H1 (cell line): Measurements from ENCODE around the gene ATP13A2. TPM values are rescaled to one million over a fixed set of nuclear protein-coding genes. Genes with fewer than 3 reads are reported as not detected.

ENCODE experiments used
- BACH1 ChIP-seq: IDR thresholded peaks from 2 replicates; pipeline ENCODE4 v1.6.1; 2012; ENCODE audit warnings: low read length, improper control_type of control experiment
- MAFK ChIP-seq: IDR thresholded peaks from 2 replicates; pipeline ENCODE4 v1.6.1; 2012; ENCODE audit warnings: low read depth, mild to moderate bottlenecking, improper control_type of control experiment, low read length
- polyA plus RNA-seq, 7 experiments: library from polyadenylated mRNA; depleted of rRNA in 3 of 7; stranded (reverse) in 5 of 7; unstranded in 2 of 7; fragments of >200 nt in 5 of 7; fragments of 200-250 nt in 2 of 7; gene quantifications; 1 replicate in 5 of 7; 2 replicates in 1 of 7; 4 replicates in 1 of 7; pipeline versions ENCODE4 v1.2.1 to v1.2.3, GENCODE V29; 2011 to 2013; ENCODE audit warnings: missing spikeins in 2 of 7, mixed read lengths in 2 of 7
- total RNA-seq: library from RNA; stranded (reverse); fragmentation: NEBNext Ultra II Directional; extraction: Animal tissue kit (Norgen Biotek cat#: 25700); gene quantifications from 2 replicates; pipeline ENCODE4 v1.2.1, GENCODE V29; 2021
- TF ChIP-seq, protein P1 (sequence below): fragments of 300-600 bp; sonication (generic); IDR thresholded peaks from 2 replicates; pipeline ENCODE4 v1.7.1; 2012; ENCODE audit warnings: low read length, moderate library complexity, mild to moderate bottlenecking, inconsistent platforms; ENCODE audit not compliant: insufficient replicate concordance

ATP13A2 gene
- total and polyA plus RNA-seq, 2 of the 8 experiments (the other 6 are each of a cell fraction or from before 2014, with no cell fraction given): 82.1 to 83.6 TPM

DNA sequence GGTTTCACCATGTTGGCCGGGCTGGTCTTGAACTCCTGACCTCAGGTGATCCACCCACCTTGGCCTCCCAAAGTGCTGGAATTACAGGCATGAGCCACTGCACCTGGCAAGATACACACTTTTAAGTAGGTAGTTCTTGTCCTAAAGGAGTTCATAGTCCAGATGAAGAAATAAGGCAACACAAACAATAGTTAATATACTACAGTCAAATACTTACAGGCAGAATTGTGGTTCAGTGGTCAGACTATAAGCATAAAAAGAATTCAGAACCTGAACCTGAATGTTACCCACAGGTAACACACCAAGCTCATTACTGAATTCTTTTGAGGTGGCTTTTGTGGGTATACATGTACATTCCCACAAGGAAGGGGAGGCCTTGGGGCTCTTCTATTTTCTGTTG is 40.3 kb upstream of the ATP13A2 start (continued):
- TF ChIP-seq, protein P1, sequence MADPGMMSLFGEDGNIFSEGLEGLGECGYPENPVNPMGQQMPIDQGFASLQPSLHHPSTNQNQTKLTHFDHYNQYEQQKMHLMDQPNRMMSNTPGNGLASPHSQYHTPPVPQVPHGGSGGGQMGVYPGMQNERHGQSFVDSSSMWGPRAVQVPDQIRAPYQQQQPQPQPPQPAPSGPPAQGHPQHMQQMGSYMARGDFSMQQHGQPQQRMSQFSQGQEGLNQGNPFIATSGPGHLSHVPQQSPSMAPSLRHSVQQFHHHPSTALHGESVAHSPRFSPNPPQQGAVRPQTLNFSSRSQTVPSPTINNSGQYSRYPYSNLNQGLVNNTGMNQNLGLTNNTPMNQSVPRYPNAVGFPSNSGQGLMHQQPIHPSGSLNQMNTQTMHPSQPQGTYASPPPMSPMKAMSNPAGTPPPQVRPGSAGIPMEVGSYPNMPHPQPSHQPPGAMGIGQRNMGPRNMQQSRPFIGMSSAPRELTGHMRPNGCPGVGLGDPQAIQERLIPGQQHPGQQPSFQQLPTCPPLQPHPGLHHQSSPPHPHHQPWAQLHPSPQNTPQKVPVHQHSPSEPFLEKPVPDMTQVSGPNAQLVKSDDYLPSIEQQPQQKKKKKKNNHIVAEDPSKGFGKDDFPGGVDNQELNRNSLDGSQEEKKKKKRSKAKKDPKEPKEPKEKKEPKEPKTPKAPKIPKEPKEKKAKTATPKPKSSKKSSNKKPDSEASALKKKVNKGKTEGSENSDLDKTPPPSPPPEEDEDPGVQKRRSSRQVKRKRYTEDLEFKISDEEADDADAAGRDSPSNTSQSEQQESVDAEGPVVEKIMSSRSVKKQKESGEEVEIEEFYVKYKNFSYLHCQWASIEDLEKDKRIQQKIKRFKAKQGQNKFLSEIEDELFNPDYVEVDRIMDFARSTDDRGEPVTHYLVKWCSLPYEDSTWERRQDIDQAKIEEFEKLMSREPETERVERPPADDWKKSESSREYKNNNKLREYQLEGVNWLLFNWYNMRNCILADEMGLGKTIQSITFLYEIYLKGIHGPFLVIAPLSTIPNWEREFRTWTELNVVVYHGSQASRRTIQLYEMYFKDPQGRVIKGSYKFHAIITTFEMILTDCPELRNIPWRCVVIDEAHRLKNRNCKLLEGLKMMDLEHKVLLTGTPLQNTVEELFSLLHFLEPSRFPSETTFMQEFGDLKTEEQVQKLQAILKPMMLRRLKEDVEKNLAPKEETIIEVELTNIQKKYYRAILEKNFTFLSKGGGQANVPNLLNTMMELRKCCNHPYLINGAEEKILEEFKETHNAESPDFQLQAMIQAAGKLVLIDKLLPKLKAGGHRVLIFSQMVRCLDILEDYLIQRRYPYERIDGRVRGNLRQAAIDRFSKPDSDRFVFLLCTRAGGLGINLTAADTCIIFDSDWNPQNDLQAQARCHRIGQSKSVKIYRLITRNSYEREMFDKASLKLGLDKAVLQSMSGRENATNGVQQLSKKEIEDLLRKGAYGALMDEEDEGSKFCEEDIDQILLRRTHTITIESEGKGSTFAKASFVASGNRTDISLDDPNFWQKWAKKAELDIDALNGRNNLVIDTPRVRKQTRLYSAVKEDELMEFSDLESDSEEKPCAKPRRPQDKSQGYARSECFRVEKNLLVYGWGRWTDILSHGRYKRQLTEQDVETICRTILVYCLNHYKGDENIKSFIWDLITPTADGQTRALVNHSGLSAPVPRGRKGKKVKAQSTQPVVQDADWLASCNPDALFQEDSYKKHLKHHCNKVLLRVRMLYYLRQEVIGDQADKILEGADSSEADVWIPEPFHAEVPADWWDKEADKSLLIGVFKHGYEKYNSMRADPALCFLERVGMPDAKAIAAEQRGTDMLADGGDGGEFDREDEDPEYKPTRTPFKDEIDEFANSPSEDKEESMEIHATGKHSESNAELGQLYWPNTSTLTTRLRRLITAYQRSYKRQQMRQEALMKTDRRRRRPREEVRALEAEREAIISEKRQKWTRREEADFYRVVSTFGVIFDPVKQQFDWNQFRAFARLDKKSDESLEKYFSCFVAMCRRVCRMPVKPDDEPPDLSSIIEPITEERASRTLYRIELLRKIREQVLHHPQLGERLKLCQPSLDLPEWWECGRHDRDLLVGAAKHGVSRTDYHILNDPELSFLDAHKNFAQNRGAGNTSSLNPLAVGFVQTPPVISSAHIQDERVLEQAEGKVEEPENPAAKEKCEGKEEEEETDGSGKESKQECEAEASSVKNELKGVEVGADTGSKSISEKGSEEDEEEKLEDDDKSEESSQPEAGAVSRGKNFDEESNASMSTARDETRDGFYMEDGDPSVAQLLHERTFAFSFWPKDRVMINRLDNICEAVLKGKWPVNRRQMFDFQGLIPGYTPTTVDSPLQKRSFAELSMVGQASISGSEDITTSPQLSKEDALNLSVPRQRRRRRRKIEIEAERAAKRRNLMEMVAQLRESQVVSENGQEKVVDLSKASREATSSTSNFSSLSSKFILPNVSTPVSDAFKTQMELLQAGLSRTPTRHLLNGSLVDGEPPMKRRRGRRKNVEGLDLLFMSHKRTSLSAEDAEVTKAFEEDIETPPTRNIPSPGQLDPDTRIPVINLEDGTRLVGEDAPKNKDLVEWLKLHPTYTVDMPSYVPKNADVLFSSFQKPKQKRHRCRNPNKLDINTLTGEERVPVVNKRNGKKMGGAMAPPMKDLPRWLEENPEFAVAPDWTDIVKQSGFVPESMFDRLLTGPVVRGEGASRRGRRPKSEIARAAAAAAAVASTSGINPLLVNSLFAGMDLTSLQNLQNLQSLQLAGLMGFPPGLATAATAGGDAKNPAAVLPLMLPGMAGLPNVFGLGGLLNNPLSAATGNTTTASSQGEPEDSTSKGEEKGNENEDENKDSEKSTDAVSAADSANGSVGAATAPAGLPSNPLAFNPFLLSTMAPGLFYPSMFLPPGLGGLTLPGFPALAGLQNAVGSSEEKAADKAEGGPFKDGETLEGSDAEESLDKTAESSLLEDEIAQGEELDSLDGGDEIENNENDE: no peak
- TF ChIP-seq BACH1: no peak
- TF ChIP-seq MAFK: no peak
- TF ChIP-seq, all 59 proteins: peak for 0
